Neural cell (in vitro differentiated cells): Measurements from ENCODE around the gene ITIH4. TPM values are rescaled to one million over a fixed set of nuclear protein-coding genes. Genes with fewer than 3 reads are reported as not detected.

ENCODE experiments used
- H2AFZ ChIP-seq: fragments of 200-600, 300-800 bp; sonication (generic), shearing (Covaris generic); 2 replicates; pipeline ENCODE4 v1.6.0; 2014; ENCODE audit warnings: low read depth, mild to moderate bottlenecking, antibody characterized with exemption, low read length, moderate library complexity
- H3F3A ChIP-seq: fragments of 200-600 bp; shearing (Covaris generic); 2 replicates; pipeline ENCODE4 v1.6.1; 2016; ENCODE audit warnings: mild to moderate bottlenecking, moderate library complexity, mixed read lengths, antibody characterized with exemption, low read length; ENCODE audit not compliant: insufficient read depth, poor library complexity, severe bottlenecking
- H3K27ac ChIP-seq: fragments of 200-600, 300-800 bp; sonication (generic), shearing (Covaris generic); 2 replicates; pipeline ENCODE4 v1.5.1; 2014; ENCODE audit warnings: mild to moderate bottlenecking, low read length, moderate library complexity
- H3K27me3 ChIP-seq: fragments of 300-800, 200-600 bp; sonication (generic), shearing (Covaris generic); 2 replicates; pipeline ENCODE4 v1.6.0; 2014; ENCODE audit warnings: mild to moderate bottlenecking, low read depth, low read length, moderate library complexity; ENCODE audit not compliant: insufficient read depth
- H3K36me3 ChIP-seq: fragments of 300-800, 200-600 bp; sonication (generic), shearing (Covaris generic); 2 replicates; pipeline ENCODE4 v1.5.1; 2014; ENCODE audit warnings: mild to moderate bottlenecking, antibody characterized with exemption, low read length, moderate library complexity; ENCODE audit not compliant: insufficient read depth
- H3K4me2 ChIP-seq: fragments of 300-800, 200-600 bp; sonication (generic), shearing (Covaris generic); 2 replicates; pipeline ENCODE4 v1.6.0; 2014; ENCODE audit warnings: mild to moderate bottlenecking, low read length
- H3K4me3 ChIP-seq: fragments of 300-800, 200-600 bp; sonication (generic), shearing (Covaris generic); 2 replicates; pipeline ENCODE4 v1.5.1; 2014; ENCODE audit warnings: mild to moderate bottlenecking, low read length, moderate library complexity
- H3K79me2 ChIP-seq: fragments of 200-600 bp; shearing (Covaris generic); replicated peaks from 2 replicates; pipeline ENCODE4 v1.6.0; 2014; ENCODE audit warnings: mild to moderate bottlenecking, low read length, moderate library complexity; ENCODE audit not compliant: insufficient read depth
- H3K9ac ChIP-seq: fragments of 300-800, 200-600 bp; sonication (generic), shearing (Covaris generic); 2 replicates; pipeline ENCODE4 v1.6.1; 2016; ENCODE audit warnings: mild to moderate bottlenecking, low read length, mixed read lengths
- H3K9me2 ChIP-seq: fragments of 200-600 bp; shearing (Covaris generic); 2 replicates; pipeline ENCODE4 v1.6.1; 2016; ENCODE audit warnings: mild to moderate bottlenecking, low read length, mixed read lengths; ENCODE audit not compliant: insufficient read depth
- H3K9me3 ChIP-seq: fragments of 200-600, 300-800 bp; sonication (generic), shearing (Covaris generic); 2 replicates; pipeline ENCODE4 v1.6.1; 2016; ENCODE audit warnings: mild to moderate bottlenecking, mixed run types, low read length, moderate library complexity, mixed read lengths
- H4K20me1 ChIP-seq: fragments of 200-600 bp; shearing (Covaris generic); 2 replicates; pipeline ENCODE4 v1.6.1; 2016; ENCODE audit warnings: mild to moderate bottlenecking, mixed run types; ENCODE audit not compliant: insufficient read depth
- EP300 ChIP-seq: fragments of 450-650 bp; conservative IDR thresholded peaks from 2 replicates; pipeline ENCODE4 v1.6.1; 2014; ENCODE audit warnings: antibody characterized with exemption, mild to moderate bottlenecking, moderate library complexity; ENCODE audit not compliant: poor library complexity, severe bottlenecking
- EZH2 ChIP-seq: fragments of 200-600, 300-800 bp; shearing (Covaris generic), sonication (generic); IDR thresholded peaks from 2 replicates; pipeline ENCODE4 v1.6.1; 2014; ENCODE audit warnings: antibody characterized with exemption, low read length, borderline replicate concordance, mild to moderate bottlenecking; ENCODE audit not compliant: insufficient read depth, poor library complexity, severe bottlenecking
- MXI1 ChIP-seq: fragments of 450-650 bp; conservative IDR thresholded peaks from 2 replicates; pipeline ENCODE4 v1.6.1; 2014; ENCODE audit warnings: antibody characterized with exemption, mild to moderate bottlenecking; ENCODE audit not compliant: poor library complexity, severe bottlenecking
- POLR2AphosphoS5 ChIP-seq: IDR thresholded peaks from 2 replicates; pipeline ENCODE4 v1.6.1; 2012
- RAD21 ChIP-seq: fragments of 450-650 bp; conservative IDR thresholded peaks from 2 replicates; pipeline ENCODE4 v1.6.1; 2014; ENCODE audit warnings: antibody characterized with exemption, mild to moderate bottlenecking, moderate library complexity
- REST ChIP-seq: IDR thresholded peaks from 2 replicates; pipeline ENCODE4 v1.6.1; 2012; ENCODE audit warnings: borderline replicate concordance
- SMC3 ChIP-seq: fragments of 450-650 bp; conservative IDR thresholded peaks from 2 replicates; pipeline ENCODE4 v1.6.1; 2014; ENCODE audit warnings: antibody characterized with exemption, mild to moderate bottlenecking, moderate library complexity; ENCODE audit not compliant: poor library complexity
- TAF1 ChIP-seq: IDR thresholded peaks from 2 replicates; pipeline ENCODE4 v1.6.1; 2012; ENCODE audit warnings: low read depth
- polyA plus RNA-seq: library from polyadenylated mRNA; depleted of rRNA; stranded (reverse); fragments of >200 nt; gene quantifications from 2 replicates; pipeline ENCODE4 v1.2.3, GENCODE V29; 2014
- TF ChIP-seq, protein P1 (sequence below): fragments of 450-650 bp; IDR thresholded peaks from 2 replicates; pipeline ENCODE4 v1.5.1; 2014; ENCODE audit warnings: antibody characterized with exemption, mild to moderate bottlenecking, moderate library complexity; ENCODE audit not compliant: poor library complexity, severe bottlenecking

Gene ITIH4
- polyA plus RNA-seq, 1 donor from 2014 or later, result 16.3 TPM

DNA sequence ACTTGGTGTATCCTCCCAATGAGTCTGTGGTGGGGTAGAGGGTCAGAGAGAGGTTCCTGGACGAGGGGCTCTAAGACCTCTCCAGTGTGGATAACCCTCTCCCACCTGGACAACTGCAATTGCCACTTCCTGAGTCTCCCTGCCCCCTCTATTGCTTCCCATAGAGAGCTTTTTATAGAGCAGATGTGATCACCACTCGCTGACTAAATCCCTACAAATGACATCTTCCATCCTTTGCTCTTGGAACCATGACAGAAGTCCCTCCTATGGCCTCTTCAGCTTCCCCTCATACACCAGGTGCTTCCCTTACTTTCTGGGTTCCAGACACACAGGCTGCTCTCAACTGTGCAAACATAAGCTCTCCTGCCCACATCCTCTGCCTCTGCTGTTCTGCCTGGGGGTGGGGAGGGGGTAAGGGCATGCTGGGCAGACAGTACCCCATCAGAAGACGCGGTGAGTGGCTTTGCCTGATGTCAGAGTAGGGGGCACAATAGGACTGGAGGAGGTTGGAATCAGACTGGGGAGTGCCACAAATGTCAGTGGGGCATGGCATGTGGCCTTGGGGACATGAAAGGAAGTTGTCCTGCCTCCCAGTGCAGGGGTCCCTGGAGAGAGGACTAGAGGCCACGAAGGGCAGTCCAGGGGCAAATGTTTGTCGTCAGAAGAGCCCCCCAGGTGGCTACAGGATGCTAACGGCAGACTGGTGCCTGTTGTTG, 20.7 kb downstream of the ITIH4 start:
- Histone ChIP-seq H3K9me2 (no peaks in the 10 kb centered on the region), H3K9me3 (no peaks in the 10 kb centered on the region), H3K36me3 (no peaks in the 10 kb centered on the region), H3F3A (no peaks in the 10 kb centered on the region), H2AFZ (no peak overlapping the region), H3K79me2 (no peaks in the 10 kb centered on the region), H3K9ac (no peak overlapping the region), H3K4me2 (no peak overlapping the region), H4K20me1 (no peaks in the 10 kb centered on the region), H3K4me3 (no peak overlapping the region), H3K27me3 (no peaks in the 10 kb centered on the region), H3K27ac (no peak overlapping the region)
- TF ChIP-seq TAF1 (no peak), EP300 (no peak)

GRCh38 chr3:52809149-52809548, 21.3 kb downstream of the ITIH4 start:
- Histone ChIP-seq H3K9me3 (no peaks in the 10 kb centered on the region), H3K9me2 (no peaks in the 10 kb centered on the region), H3K27ac (no peak overlapping the region), H4K20me1 (no peaks in the 10 kb centered on the region), H3K79me2 (no peaks in the 10 kb centered on the region), H3K27me3 (no peaks in the 10 kb centered on the region), H3F3A (no peaks in the 10 kb centered on the region), H3K9ac (no peak overlapping the region), H2AFZ (no peak overlapping the region), H3K4me3 (no peak overlapping the region), H3K4me2 (no peak overlapping the region), H3K36me3 (no peaks in the 10 kb centered on the region)
- TF ChIP-seq EP300, result no peak
- TF ChIP-seq, protein P1, sequence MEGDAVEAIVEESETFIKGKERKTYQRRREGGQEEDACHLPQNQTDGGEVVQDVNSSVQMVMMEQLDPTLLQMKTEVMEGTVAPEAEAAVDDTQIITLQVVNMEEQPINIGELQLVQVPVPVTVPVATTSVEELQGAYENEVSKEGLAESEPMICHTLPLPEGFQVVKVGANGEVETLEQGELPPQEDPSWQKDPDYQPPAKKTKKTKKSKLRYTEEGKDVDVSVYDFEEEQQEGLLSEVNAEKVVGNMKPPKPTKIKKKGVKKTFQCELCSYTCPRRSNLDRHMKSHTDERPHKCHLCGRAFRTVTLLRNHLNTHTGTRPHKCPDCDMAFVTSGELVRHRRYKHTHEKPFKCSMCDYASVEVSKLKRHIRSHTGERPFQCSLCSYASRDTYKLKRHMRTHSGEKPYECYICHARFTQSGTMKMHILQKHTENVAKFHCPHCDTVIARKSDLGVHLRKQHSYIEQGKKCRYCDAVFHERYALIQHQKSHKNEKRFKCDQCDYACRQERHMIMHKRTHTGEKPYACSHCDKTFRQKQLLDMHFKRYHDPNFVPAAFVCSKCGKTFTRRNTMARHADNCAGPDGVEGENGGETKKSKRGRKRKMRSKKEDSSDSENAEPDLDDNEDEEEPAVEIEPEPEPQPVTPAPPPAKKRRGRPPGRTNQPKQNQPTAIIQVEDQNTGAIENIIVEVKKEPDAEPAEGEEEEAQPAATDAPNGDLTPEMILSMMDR, result no peak
- TF ChIP-seq POLR2AphosphoS5, result no peak
- TF ChIP-seq TAF1, result no peak
- TF ChIP-seq MXI1, result no peak
- TF ChIP-seq REST, result no peak
- no peak for TF ChIP-seq RAD21
- no peak for TF ChIP-seq EZH2
- no peak for TF ChIP-seq SMC3
